GM18508 (cell line): ENCODE data around the gene EIF5A.

ENCODE experiments used
- ATAC-seq: cut with Tn5 transposase; IDR thresholded peaks from one replicate; pipeline ENCODE4 v1.9.1; 2021; ENCODE audit warnings: moderate number of reproducible peaks; ENCODE audit not compliant: insufficient read depth, unreplicated experiment

EIF5A gene

GRCh38 chr17:7311110-7311705 lies 3.8 kb downstream of the EIF5A start:
- no peak for ATAC-seq

DNA sequence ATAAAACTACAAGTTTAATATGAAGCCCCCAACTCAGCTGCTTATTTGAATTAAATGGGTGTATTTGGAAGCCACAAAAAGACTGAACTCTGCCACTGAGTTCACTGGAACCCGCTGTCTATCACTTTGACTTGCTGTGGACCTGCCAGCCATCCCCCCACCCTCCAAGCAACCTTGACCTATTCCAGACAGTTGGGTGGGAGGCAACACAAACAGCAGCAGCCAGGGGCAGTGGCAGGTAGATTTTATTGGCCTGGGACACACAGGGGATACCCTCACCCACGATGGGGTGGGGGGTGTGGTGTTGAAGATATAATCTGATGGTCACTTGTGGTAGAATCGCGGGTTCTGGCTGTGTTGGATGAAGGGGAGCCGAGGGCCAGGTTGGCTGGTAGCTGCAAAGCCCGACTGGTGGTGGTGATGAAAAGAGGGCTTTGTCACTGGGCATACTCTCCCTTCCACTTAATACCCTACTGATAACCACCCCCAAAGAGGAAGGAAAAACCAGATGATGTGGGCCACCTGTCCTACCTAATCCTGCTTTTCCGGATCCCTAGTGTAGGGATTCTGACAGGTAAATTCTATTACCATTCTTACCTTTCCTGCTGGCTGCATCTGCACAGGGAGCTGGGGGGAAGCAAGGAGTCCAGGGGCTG lies 5.1 kb downstream of the EIF5A start:
- ATAC-seq = no peak

- no peak for ATAC-seq
Measured at GRCh38 chr17:7313088-7313889, 5.9 kb downstream of the EIF5A start.

DNA sequence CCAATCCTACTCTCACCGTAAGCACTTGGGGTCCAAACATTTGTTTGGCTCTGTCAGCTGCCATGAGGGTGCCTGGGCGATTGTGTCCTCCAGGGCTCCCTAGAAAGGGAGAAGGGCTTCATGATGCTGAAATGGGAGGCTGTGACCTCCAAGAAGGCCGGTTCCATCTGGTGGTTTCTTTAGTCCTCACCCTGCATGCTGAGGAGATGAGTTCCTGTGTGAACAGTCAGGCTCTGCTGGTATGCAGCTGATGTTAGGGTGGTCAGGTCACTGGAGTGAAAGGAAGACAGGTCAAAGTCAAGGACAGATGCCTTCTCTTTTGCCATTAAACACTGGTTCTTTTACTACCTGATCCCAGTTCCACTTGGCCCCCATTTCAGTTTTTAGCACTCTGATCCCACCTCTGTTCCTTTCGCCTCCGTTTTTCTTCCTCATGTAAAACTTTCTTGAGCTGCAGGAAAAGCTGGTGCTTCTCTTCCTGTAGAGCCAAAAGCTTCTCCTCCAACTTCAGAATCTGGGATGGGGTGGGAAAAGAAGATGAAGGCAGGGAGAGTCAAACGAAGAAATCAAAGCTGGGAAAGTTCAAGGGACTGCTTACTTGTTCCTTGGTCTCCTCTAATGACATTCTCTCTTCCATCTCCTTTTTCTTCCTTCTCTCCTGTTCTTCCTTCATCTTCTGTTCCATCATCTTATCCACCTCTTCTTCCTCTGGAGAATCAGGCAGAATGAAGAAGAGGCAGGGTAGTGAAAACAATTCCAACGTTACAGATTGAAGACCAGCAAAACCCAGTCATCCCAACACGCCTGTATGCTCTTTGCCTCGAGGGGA lies 6.7 kb downstream of the EIF5A start:
- ATAC-seq = no peak

DNA sequence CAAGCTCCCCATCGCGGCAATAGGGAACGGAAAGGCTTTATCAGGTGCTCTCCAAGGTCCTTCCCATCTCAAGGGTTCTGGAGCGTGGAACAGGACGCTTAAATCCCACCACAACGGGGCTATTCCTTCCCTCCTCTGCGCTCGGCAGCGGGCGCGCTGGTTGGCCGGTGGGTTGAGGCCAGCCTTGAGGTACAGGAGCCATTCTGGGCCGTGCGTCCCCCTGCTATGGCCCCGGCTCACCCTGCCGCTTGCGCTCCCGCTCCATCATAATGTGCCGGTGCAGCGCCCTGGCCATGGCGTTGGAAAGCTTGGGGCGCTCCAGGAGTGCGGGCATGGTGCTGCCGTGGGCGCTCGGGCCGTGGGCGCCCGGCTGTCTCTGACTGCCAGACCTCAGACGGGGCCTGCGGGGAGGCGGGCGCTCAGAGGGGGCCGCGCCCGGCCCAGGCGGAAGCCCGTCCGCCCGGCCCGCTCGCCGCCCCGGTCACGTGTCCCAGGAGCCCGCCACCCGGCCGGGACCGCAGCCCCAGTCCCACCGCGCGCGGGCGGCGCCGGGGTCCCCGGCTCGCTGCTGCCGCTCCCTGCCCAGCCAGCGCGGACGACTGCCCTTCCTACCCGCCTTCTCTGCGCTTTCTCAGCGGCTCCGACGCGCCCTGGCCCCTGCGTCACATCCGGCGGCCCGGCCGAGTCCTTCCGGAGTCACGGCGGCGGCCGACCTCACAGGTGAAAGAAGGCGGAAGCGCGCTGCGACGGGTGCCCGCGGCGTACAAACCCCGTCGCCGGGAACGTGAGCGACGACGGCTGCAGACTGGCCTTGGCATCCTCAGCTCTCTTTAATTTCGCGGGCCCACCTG lies 7.5 kb downstream of the EIF5A start, which contains the start of gene GPS2:
Gene GPS2 (minus strand): TSS at position 642 of the 851 bp plus-strand sequence. CDS start 308 bp downstream, at position 334.
- ATAC-seq = no peak

DNA sequence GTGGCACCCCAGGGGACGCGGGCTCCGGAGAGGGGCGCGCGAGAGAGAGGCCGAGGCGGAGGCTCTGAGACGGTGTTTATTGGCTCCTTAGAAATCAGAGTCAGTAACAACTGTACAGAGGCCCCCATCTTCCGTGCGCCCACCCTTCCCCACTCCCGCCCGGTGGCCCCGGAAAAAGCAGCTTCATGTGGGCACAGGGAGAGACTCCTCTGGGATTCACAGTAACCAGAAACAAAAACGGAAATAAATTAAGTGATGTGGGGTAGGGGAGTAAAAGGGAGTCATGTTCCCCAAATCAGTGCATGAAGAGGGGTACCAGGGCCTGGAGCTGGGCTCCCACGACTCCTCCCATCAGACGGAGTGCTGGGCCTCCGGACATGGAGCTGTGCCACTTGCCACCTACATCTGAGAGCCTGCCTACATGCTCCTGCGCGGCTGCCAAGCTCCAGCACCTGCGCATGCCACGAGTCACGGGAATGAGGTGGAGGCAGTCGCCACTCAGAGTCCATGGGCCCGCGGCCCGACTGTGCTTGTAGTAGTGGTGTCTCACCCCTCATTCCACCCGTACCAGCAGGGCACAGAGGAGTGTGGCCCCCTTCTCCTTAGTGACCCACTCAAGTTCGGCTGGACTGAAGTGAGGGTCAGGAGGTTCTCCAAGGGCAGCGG lies 8.3 kb downstream of the EIF5A start:
- no peak for ATAC-seq

- no peak for ATAC-seq
Measured at GRCh38 chr17:7317161-7317803, 9.9 kb downstream of the EIF5A start.

DNA sequence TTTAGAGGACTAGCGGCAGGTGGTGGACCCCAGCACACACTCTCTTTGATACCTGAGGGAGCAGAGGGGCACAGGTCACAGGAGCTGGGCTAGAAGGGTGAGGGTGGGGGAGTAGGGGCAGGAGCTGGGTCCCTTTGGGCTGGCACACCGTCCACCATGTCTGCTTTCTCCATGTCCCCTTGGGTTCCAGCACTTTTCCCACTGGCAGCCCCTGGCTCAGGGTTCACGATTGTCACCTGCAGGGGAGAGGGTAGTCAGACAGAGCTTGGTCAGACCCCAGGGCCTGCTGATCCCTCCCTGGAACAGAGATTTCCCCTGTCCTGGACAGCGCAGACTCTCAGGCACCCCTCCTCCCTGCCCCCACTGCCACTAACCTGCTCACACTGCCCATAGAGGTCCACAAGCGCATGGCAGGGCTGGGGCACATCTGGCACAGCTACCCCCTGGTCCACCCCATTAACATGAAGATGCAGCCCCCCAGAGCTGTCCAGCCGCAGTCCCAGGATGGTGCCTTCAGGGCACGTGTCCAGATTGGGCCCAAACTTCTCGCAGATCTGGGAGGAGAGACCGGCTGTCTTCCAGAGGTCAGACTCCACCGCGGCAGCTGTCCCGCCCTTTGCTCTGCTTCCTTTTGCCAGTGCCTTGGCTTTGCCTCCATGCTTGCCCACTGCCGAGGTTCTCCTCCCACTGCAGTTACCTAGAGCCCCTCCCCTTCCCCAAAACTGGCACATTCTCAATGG lies 10.9 kb downstream of the EIF5A start:
- no peak for ATAC-seq

GRCh38 chr17:7321466-7321865 lies 14.0 kb downstream of the EIF5A start:
- ATAC-seq = no peak

DNA sequence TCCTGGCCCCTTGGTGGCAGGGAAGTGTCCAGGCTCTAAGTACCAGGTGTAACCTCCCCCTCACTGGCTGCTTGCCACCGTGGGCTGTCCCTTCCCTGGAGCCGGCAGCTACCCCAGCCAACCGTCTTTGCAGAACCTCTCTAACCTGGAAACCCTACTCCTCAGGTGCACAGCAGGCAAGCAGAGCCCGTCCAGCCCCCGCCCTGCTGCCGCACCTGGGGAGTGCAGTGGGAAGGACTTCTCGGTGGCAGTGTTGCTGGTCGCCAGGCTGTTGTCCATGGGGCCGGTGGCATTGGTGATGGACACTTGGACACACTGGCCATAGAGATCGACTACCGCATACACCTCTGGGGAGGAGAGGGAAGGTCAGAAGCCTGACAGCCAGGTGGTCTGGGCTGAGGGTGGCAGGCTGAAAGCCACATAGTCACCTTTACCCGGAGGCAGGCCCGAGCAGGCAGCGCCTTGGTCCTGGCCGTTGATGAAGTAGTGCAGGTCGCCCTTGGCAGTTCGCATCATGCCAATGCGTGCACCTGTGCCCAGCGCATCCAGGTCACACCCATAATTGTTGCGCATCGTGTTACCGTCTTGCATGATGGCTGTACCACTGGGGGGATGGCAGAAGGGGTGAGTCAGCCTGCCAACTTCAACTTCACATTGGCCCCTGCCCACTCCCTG lies 15.2 kb downstream of the EIF5A start:
- ATAC-seq = no peak

DNA sequence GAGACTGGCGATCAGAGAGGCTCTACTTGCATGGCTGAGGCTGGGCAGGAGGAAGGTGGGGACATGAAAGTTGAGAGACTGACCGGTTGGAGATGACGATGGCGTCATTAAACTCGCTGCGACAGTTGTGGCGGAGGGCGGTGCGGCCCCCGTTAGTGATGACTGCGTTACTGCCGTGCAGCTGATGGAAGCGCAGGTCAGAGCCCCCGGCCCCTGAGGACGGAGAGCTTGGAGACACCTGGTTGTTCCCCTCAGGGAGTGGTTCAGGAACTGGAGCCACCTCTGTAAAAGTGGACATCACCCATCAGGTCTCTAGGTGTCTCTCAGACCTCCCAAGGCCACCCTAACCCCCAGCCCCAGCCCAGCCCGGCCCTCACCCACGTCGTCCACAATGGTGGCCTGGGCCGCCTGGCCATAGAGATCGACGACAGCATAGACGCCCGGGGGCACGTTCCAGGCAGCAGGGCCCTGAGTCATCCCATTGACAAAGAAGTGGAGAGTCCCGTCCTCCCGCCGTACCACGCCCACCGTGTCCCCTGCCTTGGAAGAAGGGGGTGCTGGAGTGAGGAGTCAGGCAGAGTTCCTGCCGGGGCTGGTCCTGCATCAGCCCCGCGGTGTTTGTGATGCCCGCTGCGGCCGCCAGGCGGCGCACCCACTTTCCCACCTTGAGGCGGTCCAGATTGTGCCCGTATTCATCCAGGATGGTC lies 16.5 kb downstream of the EIF5A start:
- no peak for ATAC-seq

DNA sequence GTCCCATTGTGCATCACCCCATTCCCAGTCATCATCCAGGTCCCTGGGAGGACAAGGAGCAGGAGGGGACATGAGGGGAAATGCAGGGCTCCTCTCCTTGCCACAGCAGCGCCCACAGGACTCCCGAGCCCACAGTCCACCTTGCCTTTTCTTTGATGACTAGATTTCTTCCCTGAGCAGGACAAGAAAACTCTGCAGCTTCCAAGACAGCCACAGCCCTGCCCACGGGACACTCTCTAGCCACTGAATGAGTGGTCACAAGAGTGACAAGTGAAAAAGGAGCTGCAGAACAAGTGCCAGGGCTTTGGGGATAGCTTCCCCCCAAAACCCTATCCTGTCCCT lies 17.0 kb downstream of the EIF5A start:
- no peak for ATAC-seq

- ATAC-seq = no peak
Measured at GRCh38 chr17:7325031-7325528, 17.7 kb downstream of the EIF5A start.

- ATAC-seq = no peak
Measured at GRCh38 chr17:7326186-7326585, 18.8 kb downstream of the EIF5A start.

GRCh38 chr17:7327056-7327455 lies 19.6 kb downstream of the EIF5A start:
- ATAC-seq = no peak

DNA sequence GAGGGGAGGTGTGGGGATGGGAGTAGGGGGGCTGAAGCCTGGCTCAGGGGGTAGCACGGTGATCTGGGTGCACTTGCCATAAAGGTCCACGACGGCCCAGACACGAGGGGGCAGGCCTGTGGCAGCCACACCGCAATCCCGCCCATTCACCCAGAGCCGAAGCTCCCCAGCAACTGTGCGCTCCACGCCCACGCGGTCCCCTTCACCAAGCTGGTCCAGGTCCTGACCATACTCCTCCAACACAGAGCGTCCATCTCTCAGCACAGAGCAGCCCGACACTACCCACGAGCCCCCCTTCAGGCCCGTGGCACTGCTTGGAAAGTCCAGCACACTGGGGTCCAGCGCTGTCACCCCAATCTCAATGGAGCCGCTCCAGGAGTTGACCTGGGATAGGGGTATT lies 20.1 kb downstream of the EIF5A start:
- ATAC-seq = no peak

GRCh38 chr17:7328009-7328408 lies 20.6 kb downstream of the EIF5A start:
- ATAC-seq = no peak
